Panc1 (cell line): ENCODE results near the gene ELOA. TPM values are rescaled to one million over a fixed set of nuclear protein-coding genes. Genes with fewer than 3 reads are reported as not detected.

Experiments
- ATAC-seq: fragments of 200-7000 bp; cut with Tn5 transposase; 2 replicates; pipeline ENCODE4 v1.9.1; 2020; ENCODE audit warnings: mild to moderate bottlenecking, moderate library complexity
- BruUV-seq: library from RNA; stranded (reverse); fragments of 400-500 nt; replicated peaks from 2 replicates; lab custom pipeline; 2021; lab: Mats Ljungman, UMichigan
- CTCF ChIA-PET: fragments of 300-600 bp; sonication (Branson Sonifier 250); formaldehyde crosslinking; loops from one replicate; lab custom pipeline; 2022; ENCODE audit warnings: antibody characterized with exemption; lab: Charles Lee
- POLR2A ChIA-PET: fragments of 300-600 bp; sonication (Branson Sonifier 250); formaldehyde crosslinking; loops from one replicate; lab custom pipeline; 2022; ENCODE audit warnings: antibody characterized with exemption; lab: Charles Lee
- DNase-seq: peaks from one replicate; pipeline ENCODE4 v3.0.0-alpha.2; 2010; ENCODE audit warnings: low read depth, low spot score
- H3K27ac ChIP-seq: 2 replicates; pipeline ENCODE4 v1.5.1; 2011; ENCODE audit warnings: mild to moderate bottlenecking, low read length, inconsistent platforms
- H3K27me3 ChIP-seq: fragments of 200-500 bp; sonication (Bioruptor generic); 2 replicates; pipeline ENCODE4 v1.6.0; 2014; ENCODE audit warnings: low read length, inconsistent platforms; ENCODE audit not compliant: control insufficient read depth, insufficient read depth
- H3K36me3 ChIP-seq: fragments of 200-500 bp; sonication (Bioruptor generic); 2 replicates; pipeline ENCODE4 v1.5.1; 2014; ENCODE audit warnings: inconsistent platforms, mild to moderate bottlenecking, low read length, moderate library complexity; ENCODE audit not compliant: control insufficient read depth, insufficient read depth
- H3K4me1 ChIP-seq: 2 replicates; pipeline ENCODE4 v1.5.1; 2011; ENCODE audit warnings: inconsistent platforms, mild to moderate bottlenecking, low read length, moderate library complexity; ENCODE audit not compliant: control insufficient read depth, insufficient read depth
- H3K4me3 ChIP-seq, 2 experiments: 2 replicates each; pipeline ENCODE4 v1.5.1; 2011 to 2012; ENCODE audit warnings: low read depth in 2 of 2, low read length in 2 of 2, mild to moderate bottlenecking in 2 of 2, inconsistent platforms in 1 of 2, moderate library complexity in 1 of 2
- H3K9me3 ChIP-seq: fragments of 200-500 bp; sonication (Bioruptor generic); 2 replicates; pipeline ENCODE4 v1.5.1; 2014; ENCODE audit warnings: low read depth, mild to moderate bottlenecking, inconsistent platforms, low read length, moderate library complexity; ENCODE audit not compliant: control insufficient read depth, insufficient read depth
- CTCF ChIP-seq: fragments of 450-650 bp; IDR thresholded peaks from 2 replicates; pipeline ENCODE4 v1.5.1; 2017; ENCODE audit warnings: mild to moderate bottlenecking
- POLR2AphosphoS5 ChIP-seq: IDR thresholded peaks from 2 replicates; pipeline ENCODE4 v1.6.1; 2012; ENCODE audit warnings: mild to moderate bottlenecking, low read depth, low read length, moderate library complexity
- SIN3A ChIP-seq: IDR thresholded peaks from 2 replicates; pipeline ENCODE4 v1.6.1; 2012; ENCODE audit warnings: low read depth, mild to moderate bottlenecking, low read length, moderate library complexity, borderline replicate concordance; ENCODE audit not compliant: insufficient read depth
- TCF7L2 ChIP-seq: IDR thresholded peaks from 2 replicates; pipeline ENCODE4 v1.6.1; 2011; ENCODE audit warnings: mild to moderate bottlenecking, low read depth, low read length, inconsistent platforms
- in situ Hi-C: cut with HindIII; loops from 2 replicates; pipeline ENCODE4 v1.10.0; 2016; ENCODE audit warnings: low sequenced_read_pairs, low pct_unique_long_range_greater_than_20kb
- intact Hi-C: fragments of 100-400 bp; cut with micrococcal nuclease; formaldehyde crosslinking; loops from one replicate; pipeline ENCODE4 v1.10.0; 2022; ENCODE audit not compliant: unreplicated experiment
- total RNA-seq: library from RNA; stranded (reverse); gene quantifications from one replicate; pipeline ENCODE4 v1.2.1, GENCODE V29; 2021; ENCODE audit not compliant: unreplicated experiment
- TF ChIP-seq, protein P1 (sequence below), 2 experiments: IDR thresholded peaks; 2 replicates each; pipeline ENCODE4 v1.6.1; 2011 to 2012; ENCODE audit warnings: low read depth in 2 of 2, control low read depth in 1 of 2, low read length in 1 of 2, mild to moderate bottlenecking in 1 of 2, moderate library complexity in 1 of 2; ENCODE audit not compliant: insufficient read depth in 1 of 2

ELOA gene
- total RNA-seq, 1 experiment from 2014 or later: 58.5 TPM

DNA sequence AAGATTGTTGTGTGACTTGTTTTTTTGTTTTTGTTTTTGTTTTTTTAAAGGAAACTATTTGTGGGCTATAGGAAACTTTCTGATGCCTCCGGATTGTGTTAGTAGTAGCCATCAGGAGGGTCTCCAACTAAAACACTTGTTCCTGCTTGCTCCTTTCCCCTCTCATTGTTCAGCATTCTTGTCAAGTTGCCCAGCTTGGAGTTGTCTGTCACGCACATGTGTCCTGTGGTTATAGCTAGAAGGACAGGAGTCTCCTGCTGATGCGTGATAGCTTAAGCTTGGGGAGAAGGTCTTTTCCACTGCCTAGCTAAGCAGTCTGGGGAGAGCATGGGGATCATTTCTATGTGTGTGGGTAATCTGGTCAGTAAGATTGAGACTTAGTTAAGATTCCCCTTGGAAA, 44.4 kb downstream of the ELOA start:
- ChIA-PET CTCF (no interaction called here), POLR2A (no interaction called here)
- no peak for TF ChIP-seq SIN3A
- TF ChIP-seq, protein P1, sequence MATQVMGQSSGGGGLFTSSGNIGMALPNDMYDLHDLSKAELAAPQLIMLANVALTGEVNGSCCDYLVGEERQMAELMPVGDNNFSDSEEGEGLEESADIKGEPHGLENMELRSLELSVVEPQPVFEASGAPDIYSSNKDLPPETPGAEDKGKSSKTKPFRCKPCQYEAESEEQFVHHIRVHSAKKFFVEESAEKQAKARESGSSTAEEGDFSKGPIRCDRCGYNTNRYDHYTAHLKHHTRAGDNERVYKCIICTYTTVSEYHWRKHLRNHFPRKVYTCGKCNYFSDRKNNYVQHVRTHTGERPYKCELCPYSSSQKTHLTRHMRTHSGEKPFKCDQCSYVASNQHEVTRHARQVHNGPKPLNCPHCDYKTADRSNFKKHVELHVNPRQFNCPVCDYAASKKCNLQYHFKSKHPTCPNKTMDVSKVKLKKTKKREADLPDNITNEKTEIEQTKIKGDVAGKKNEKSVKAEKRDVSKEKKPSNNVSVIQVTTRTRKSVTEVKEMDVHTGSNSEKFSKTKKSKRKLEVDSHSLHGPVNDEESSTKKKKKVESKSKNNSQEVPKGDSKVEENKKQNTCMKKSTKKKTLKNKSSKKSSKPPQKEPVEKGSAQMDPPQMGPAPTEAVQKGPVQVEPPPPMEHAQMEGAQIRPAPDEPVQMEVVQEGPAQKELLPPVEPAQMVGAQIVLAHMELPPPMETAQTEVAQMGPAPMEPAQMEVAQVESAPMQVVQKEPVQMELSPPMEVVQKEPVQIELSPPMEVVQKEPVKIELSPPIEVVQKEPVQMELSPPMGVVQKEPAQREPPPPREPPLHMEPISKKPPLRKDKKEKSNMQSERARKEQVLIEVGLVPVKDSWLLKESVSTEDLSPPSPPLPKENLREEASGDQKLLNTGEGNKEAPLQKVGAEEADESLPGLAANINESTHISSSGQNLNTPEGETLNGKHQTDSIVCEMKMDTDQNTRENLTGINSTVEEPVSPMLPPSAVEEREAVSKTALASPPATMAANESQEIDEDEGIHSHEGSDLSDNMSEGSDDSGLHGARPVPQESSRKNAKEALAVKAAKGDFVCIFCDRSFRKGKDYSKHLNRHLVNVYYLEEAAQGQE (IDR thresholded peaks at IDR 0.05; ENCODE audit: insufficient read depth in 1 of 2, low read depth in 2 of 2, low read length in 1 of 2): no peak
- no peak for TF ChIP-seq TCF7L2
- TF ChIP-seq POLR2AphosphoS5: no peak
- TF ChIP-seq CTCF: no peak
- no peak overlapping the region for H3K4me3 ChIP-seq
- no peaks in the 10 kb centered on the region for H3K9me3 ChIP-seq
- H3K27ac ChIP-seq: no peak overlapping the region
- no peak for DNase-seq
- H3K4me1 ChIP-seq: peaks cover 13% of the 10 kb centered on the region
- in situ Hi-C loops: no loop called here
- peaks cover 17% of the 10 kb centered on the region for H3K36me3 ChIP-seq
- intact Hi-C loops: no loop called here
- no peak for ATAC-seq
- H3K27me3 ChIP-seq: no peaks in the 10 kb centered on the region
- BruUV-seq: TSS peak; percentile 52

DNA sequence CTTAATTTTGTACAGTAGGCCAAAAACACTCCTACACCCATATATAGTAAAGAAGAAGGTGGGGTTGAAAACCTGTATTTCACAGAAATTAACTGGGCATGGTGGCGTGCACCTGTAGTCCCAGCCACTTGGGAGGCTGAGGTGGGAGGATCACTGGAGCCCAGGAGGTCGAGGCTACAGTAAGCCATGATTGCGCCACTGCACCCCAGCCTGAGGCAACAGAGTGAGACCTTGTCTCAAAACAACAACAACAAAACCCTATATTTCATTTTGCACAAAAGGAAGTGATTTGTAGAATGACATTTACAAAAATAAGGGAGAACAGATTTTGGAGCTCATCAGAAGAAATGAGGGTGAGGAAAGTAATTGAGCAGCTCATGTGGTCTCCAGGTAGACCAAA, 45.4 kb downstream of the ELOA start:
- no peak for DNase-seq
- intact Hi-C loops (no loop called here), in situ Hi-C loops (no loop called here)
- POLR2A ChIA-PET: no interaction called here
- ATAC-seq: no peak
- no peaks in the 10 kb centered on the region for H3K27me3 ChIP-seq
- no peak for TF ChIP-seq CTCF
- no peak for TF ChIP-seq TCF7L2
- TF ChIP-seq, protein P1 (IDR thresholded peaks at IDR 0.05; ENCODE audit: insufficient read depth in 1 of 2, low read depth in 2 of 2, low read length in 1 of 2): no peak
- no peak for TF ChIP-seq POLR2AphosphoS5
- no peak for TF ChIP-seq SIN3A
- no TSS peak for BruUV-seq
- no peak overlapping the region for H3K4me3 ChIP-seq
- no peaks in the 10 kb centered on the region for H3K9me3 ChIP-seq
- peaks cover 22% of the 10 kb centered on the region for H3K4me1 ChIP-seq
- peaks cover 17% of the 10 kb centered on the region for H3K36me3 ChIP-seq
- H3K27ac ChIP-seq: no peak overlapping the region
- CTCF ChIA-PET: no interaction called here
